Measurements from ENCODE around the gene NOTUM. TPM values are rescaled to one million over a fixed set of nuclear protein-coding genes. Genes with fewer than 3 reads are reported as not detected.

NOTUM gene
- total RNA-seq, 1 experiment from 2014 or later = not detected

DNA sequence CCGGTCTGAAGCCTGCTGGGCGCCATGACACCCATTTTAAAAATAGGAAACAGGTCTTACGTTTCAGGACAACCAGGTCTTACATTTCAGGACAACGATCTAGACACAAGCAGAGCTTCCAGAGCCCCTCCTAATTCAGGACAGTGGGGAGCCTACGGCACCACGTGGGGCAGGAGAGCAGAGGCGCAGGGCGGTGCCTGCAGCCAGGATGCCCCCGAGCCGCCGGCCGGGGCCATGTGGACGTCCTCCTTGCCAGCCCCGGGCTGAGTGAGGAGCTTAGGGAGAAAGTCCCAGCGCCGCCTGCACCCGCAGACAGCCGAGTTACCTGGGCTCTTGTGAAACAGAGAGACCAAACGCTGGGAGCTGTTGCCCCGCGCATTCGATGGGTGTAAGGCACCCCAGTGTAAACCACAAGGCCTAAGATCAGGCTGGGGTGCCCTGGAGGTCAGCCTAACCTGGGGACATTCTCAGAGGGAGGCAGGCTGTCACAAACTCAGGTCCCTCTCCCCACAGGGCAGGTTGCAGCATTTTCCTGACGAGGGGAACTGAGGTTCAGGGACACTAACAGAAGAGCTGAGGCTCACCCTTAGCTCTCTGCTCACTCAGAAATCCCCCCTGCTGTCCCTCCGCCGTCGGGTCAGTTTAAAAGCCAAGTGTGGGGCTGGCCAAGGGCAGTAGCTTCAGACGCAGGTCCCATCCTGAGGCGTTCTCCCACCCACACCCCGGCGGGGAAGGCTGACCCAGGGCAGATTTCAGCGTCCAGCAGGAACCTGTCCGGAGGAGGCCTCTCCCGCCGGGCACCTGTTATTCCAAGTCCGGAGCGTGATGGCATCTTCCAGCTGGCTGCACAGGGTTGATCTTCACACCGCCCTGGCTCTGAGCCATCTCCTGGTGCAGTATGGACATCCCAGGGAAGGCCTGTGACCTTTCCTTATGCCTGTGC, 1.8 kb upstream of the NOTUM start:
- TF ChIP-seq, protein P1, sequence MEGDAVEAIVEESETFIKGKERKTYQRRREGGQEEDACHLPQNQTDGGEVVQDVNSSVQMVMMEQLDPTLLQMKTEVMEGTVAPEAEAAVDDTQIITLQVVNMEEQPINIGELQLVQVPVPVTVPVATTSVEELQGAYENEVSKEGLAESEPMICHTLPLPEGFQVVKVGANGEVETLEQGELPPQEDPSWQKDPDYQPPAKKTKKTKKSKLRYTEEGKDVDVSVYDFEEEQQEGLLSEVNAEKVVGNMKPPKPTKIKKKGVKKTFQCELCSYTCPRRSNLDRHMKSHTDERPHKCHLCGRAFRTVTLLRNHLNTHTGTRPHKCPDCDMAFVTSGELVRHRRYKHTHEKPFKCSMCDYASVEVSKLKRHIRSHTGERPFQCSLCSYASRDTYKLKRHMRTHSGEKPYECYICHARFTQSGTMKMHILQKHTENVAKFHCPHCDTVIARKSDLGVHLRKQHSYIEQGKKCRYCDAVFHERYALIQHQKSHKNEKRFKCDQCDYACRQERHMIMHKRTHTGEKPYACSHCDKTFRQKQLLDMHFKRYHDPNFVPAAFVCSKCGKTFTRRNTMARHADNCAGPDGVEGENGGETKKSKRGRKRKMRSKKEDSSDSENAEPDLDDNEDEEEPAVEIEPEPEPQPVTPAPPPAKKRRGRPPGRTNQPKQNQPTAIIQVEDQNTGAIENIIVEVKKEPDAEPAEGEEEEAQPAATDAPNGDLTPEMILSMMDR (IDR thresholded peaks at IDR 0.05; ENCODE audit: unreplicated experiment) = no peak
- BruUV-seq (replicated peaks) = no TSS peak
- H3K27me3 Mint-ChIP-seq (ENCODE audit: unreplicated experiment) = peaks cover 70% of the 10 kb centered on the region
- H3K36me3 Mint-ChIP-seq (ENCODE audit: insufficient read depth, unreplicated experiment) = peaks cover 6% of the 10 kb centered on the region
- no peak overlapping the region for H3K27ac Mint-ChIP-seq (ENCODE audit: unreplicated experiment)
- H3K4me1 Mint-ChIP-seq (ENCODE audit: low read depth, unreplicated experiment) = no peaks in the 10 kb centered on the region
- CTCF ChIA-PET = interaction anchor here (0.9 kb wide), 1 partner anchor 30 kb away, joined by 3 read pairs; no protein-coding TSS in a partner anchor
- H3K4me3 Mint-ChIP-seq (ENCODE audit: low read depth, unreplicated experiment) = peak overlapping the region; percentile 32
- no peaks in the 10 kb centered on the region for H3K9me3 Mint-ChIP-seq (ENCODE audit: low read depth, unreplicated experiment)
- intact Hi-C loops (cut with micrococcal nuclease; ENCODE audit: unreplicated experiment) = no loop called here
- no peak for DNase-seq

DNA sequence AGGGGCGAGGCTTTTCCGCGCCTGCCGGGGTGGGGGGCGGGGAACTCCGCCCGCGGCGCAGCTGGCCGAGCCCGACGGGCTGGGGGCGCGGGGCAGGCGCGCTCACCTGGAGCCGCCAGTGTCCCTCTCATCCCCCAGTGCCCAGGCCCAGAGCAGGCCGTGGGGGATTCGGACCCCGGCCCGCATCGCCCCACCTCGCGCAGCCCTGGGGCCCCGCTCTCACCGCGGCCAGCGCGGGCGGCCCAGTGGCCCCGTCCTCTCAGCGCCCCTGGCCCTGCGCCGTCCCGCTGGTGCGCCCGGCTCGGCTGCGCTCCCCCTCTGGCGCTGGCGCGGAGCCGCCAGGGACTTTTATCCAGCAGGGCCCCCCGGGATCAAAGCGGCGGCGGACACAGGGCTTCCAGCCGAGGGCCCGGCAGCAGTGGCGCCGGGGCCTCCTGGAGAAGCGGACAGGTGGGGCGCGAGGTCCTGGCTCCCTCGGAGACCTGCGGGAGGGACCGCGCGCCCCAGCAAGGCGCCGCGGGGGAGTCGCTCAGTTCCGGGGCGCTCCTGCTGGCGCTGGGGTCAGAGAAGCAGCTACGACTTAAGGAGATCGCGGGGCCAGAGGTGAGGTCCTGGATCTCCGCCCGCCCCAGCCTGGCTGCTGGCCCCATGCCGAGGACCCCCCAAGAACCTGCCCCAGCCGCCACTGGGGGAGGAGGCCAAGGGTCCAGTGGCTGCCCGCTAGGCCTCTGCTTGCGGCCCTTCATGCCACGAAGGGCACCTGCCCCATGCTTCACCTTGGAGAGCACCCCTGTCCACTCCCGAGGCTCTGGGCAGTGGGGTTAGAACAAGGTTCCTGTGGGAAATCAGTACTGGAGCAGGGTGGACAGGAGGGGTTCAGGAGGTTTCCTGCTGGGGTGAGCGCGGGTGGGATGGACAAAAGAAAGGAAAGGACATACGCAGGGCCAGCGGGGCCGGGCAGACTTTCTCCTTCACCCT, 823 bp upstream of the NOTUM start:
- peaks cover 6% of the 10 kb centered on the region for H3K36me3 Mint-ChIP-seq (ENCODE audit: insufficient read depth, unreplicated experiment)
- peaks cover 77% of the 10 kb centered on the region for H3K27me3 Mint-ChIP-seq (ENCODE audit: unreplicated experiment)
- H3K9me3 Mint-ChIP-seq (ENCODE audit: low read depth, unreplicated experiment) = no peaks in the 10 kb centered on the region
- CTCF ChIA-PET = no interaction called here
- H3K4me3 Mint-ChIP-seq (ENCODE audit: low read depth, unreplicated experiment) = peak overlapping the region; percentile 32
- no peaks in the 10 kb centered on the region for H3K4me1 Mint-ChIP-seq (ENCODE audit: low read depth, unreplicated experiment)
- intact Hi-C loops (cut with micrococcal nuclease; ENCODE audit: unreplicated experiment) = loop anchor here (2.0 kb wide), 1 partner anchor 59 kb away; no protein-coding TSS in a partner anchor
- no peak overlapping the region for H3K27ac Mint-ChIP-seq (ENCODE audit: unreplicated experiment)
- TF ChIP-seq, protein P1 (IDR thresholded peaks at IDR 0.05; ENCODE audit: unreplicated experiment) = no peak
- no peak for DNase-seq
- BruUV-seq (replicated peaks) = no TSS peak

DNA sequence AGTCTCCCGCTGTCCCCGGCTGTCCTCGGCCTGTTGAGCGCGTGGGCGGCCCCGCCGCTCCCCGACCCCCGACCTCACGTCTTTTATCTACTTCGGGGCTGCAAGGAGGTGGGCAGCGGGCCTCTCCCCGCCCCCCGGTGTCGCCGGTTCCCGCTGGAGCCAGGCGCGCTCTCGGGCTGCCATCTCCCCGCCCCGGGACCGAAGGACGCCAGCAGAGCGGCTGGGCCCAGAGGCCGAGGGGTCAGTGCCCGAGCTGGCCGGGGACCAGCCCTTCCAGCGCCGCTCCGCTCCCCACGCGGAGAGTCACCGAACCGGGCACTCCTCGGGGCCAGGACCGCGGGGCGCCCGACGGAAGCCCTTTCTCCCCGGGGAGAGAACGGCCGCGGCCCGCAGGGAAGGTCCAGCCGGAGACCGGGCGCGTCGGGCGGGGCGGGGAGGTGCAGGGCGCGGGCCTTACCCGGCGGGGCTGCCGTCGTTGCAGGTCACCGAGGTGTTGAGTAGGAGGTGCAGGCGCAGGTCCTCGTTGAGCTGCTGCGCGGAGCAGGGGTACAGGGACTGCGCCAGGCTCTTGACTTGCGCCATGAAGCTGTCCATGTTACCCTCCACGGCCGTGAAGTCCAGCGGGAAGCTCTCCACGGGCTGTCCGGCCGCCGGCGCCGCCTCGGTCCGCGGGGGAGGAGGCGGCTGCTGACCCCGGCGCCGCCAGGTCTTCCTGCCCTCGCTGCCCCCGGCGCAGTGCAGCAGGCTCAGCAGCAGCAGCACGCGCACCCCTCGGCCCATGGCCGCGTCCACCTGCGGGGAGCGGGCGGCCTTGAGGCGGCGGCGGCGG, 643 bp downstream of the NOTUM start:
- CTCF ChIA-PET = interaction anchor here (0.6 to 2.3 kb wide), 6 partner anchors 16 to 138 kb away, joined by 3 to 45 read pairs (median 4); partner anchors contain the start of genes CENPX, DCXR, FASN and LRRC45
- Mint-ChIP-seq H3K9me3 (ENCODE audit: low read depth, unreplicated experiment) (no peaks in the 10 kb centered on the region), H3K4me1 (ENCODE audit: low read depth, unreplicated experiment) (no peaks in the 10 kb centered on the region), H3K4me3 (ENCODE audit: low read depth, unreplicated experiment) (no peak overlapping the region), H3K36me3 (ENCODE audit: insufficient read depth, unreplicated experiment) (peaks cover 6% of the 10 kb centered on the region), H3K27ac (ENCODE audit: unreplicated experiment) (no peak overlapping the region), H3K27me3 (ENCODE audit: unreplicated experiment) (peaks cover 64% of the 10 kb centered on the region)
- intact Hi-C loops (cut with micrococcal nuclease; ENCODE audit: unreplicated experiment) = loop anchor here (2.0 kb wide), 1 partner anchor 60 kb away; no protein-coding TSS in a partner anchor
- TF ChIP-seq, protein P1 (IDR thresholded peaks at IDR 0.05; ENCODE audit: unreplicated experiment) = no peak
- DNase-seq = no peak
- BruUV-seq (replicated peaks) = no TSS peak
